ENCODE results near the gene ZNF274.
"Not testable (repeated sequence)": the region's sequence is repeated elsewhere in the genome, so short reads cannot be mapped to it uniquely, and the experiment has no call there.

Gene ZNF274

DNA sequence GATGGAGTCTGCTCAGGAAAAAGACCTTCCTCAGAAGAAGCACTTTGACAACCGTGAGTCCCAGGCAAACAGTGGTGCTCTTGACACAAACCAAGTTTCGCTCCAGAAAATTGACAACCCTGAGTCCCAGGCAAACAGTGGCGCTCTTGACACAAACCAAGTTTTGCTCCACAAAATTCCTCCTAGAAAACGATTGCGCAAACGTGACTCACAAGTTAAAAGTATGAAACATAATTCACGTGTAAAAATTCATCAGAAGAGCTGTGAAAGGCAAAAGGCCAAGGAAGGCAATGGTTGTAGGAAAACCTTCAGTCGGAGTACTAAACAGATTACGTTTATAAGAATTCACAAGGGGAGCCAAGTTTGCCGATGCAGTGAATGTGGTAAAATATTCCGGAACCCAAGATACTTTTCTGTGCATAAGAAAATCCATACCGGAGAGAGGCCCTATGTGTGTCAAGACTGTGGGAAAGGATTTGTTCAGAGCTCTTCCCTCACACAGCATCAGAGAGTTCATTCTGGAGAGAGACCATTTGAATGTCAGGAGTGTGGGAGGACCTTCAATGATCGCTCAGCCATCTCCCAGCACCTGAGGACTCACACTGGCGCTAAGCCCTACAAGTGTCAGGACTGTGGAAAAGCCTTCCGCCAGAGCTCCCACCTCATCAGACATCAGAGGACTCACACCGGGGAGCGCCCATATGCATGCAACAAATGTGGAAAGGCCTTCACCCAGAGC lies 29.6 kb downstream of the ZNF274 start:
- no peak for DNase-seq (ENCODE audit: low spot score)

DNA sequence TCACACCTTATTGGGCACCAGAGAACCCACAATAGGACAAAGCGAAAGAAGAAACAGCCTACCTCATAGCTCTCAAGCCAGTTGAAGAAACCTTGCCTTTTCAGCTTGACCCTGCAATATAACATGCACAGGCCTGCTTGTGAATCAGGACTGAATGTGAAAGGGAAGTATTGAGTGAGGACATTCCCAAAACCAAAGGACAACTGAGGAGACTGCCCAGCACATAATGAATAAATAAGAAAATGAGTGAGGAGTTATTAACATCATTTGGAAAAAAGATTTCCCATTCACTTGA lies 30.2 kb downstream of the ZNF274 start:
- DNase-seq (ENCODE audit: low spot score), result no peak

DNA sequence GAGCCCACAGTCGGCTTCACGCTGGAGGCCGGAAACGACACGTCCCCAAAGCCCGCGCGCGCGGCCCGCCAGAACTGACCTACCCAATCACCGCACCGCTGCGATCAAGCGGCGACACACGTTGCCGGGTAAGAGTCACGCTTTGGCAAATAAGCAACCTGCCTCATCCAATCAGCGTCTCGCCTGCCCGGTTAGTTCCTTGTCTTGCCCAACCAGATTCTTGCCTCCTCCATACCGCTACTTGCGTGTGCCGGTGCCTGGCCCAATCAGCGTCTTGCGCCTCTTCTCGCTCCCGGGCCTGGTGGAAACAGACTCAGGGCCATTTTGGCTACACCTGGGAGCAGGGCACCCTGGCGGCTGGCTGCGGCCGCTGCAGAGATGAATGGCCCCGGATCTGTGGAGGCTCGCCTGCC lies 34.2 kb downstream of the ZNF274 start:
- DNase-seq (ENCODE audit: low spot score), result no peak

DNA sequence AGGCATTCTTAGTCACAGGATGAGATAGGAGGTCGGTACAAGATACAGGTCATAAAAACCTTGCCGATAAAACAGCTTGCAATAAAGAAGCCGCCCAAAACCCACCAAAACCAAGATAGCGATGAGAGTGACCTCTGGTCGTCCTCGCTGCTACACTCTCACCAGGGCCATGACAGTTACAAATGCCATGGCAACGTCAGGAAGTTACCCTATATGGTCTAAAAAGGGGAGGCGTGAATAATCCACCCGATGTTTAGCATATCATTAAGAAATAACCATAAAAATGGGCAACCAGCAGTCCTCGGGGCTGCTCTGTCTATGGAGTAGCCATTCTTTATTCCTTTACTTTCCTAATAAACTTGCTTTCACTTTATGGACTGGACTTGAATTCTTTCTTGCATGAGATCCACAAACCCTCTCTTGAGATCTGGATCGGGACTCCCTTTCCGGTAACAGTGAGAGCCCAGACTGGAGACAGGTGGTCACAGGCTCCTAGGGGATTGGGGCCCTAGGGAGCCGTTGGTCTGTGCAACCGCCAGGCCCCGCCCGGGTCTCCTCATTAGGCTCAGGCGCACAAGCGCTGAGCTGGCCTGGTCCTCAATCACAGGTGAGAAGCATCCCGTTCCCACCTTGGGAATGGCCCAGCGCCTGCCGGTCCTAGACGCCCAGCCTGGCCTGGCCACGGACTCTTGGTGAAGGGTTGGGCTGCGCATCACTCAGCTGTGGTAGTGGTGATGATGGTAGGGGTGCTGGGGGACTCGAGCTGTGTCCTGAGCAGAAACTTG lies 34.9 kb downstream of the ZNF274 start:
- DNase-seq (ENCODE audit: low spot score), result no peak

DNA sequence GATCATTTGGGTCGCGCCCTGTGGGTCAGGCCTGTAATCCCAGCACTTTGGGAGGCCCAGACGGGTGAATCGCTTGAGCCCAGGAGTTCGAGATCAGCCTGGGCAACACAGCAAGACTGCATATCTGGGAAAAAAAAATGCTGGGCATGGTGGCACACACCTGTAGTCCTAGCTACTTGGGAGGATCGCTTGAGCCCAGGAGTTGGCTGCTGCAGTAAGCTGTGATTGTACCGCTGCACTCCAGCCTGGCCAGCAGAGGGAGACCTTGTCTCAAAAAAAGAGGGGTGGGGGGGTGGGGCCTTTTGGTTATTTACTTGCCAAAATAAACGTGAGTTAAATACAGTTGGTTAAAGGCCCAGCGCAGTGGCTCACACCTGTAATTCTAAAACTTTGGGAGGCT lies 36.0 kb downstream of the ZNF274 start:
- no peak for DNase-seq (ENCODE audit: low spot score)

DNA sequence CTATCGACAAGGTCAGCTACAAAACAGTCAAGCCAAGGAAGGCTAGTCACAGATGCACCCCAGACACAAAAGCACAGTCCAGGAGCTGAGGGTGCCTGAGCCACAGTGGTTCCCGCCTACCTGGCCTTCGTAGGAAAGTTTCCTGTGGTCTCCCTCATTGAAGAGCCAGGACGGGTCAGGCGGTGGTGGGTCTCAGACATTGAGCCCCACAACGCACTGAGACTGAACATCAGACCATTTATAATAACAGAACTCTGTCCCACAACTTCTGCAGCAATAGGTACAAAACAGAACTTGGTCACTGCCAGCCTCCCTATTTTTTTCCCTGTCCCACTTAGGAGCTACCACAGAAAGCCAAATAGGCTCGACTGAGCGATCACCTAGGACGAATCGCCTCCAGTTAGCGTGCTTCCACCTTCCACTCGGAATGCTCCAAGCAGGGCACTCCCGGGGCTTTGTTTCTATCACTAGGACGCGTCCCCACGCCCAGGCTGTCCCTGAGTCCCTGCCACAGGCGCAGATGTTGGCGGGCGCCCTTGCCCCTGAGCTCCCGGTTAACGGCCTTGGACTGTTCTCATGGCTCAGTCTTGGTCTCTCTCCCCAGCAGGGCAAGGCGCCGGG lies 45.2 kb downstream of the ZNF274 start:
- DNase-seq (ENCODE audit: low spot score), result no peak

DNA sequence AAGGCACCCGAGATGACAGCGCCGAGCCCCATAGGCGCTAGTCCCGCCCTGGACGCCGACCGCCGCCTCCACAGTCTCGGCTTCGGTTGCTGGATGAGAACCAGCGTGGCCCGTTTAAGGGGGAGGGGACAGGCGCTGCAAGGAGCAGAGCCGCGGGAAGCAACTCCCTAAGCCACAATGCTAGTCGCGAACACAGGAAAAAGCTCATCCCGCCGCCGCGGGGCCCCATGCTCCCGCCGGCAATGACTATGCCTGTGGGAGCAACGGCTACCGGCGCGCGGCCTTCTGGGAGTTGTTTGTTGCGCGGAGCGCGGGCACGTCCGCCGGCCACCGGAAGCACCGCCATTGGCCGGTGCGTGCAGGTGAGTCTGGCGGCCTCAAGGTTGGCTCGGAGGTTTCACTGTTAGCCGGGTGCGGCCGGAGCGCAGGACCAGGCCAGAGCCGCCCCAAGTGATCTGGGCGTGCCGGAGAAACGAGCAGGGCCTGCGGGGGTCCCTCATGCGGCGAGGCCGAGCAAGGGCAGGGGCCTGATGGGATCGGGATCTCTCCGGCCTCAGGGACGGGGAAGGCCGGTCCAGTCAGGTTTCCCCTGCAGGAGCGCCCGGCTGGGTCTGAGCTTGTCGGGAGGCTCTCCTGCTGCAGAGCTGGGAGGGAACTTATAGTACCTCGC lies 45.9 kb downstream of the ZNF274 start, which contains the start of gene ZNF544:
TSS of gene ZNF544 (plus strand) at position 330 of the 670 bp plus-strand sequence. CDS start 15,110 bp downstream, outside the sequence.
- peak; percentile 25 for DNase-seq (ENCODE audit: low spot score)

DNA sequence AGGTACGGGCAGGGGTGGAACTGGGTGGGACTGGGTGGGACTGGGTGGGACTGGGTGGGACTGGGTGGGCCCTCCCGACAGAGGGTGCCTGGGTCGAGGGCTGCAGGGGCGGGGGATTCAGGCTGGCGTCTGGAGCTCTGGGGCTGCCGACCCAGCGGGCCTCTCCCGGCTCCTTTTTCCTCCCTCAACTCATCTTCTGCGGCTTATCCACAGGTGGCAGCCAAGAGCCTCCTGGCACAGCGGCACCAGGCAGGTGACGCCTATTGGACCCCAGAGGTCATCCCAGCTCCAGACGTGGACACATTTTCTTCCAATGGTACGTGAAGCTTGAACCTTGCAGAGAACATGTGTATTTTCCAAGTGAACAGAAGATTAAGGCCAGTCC lies 46.4 kb downstream of the ZNF274 start:
- DNase-seq (ENCODE audit: low spot score), result no peak

DNA sequence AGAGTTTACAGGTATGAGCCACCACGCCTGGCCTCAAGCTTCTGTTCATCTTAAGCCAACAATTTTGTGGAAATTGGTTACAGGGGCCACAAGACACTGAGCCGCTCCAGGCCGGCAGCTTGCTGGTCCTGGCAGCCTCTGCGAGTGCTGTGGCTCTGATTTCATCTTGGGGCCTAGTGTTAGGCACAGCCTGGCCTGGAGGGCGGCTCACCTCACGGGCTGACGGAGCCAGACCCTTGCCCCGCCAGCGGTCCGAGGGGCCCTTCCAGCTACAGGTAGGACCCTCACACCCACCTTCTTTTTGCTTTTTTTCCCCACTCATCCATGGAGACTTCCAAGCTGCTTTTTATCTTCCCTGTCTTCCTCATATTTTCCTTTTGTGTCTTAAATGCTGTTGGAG lies 54.5 kb downstream of the ZNF274 start:
- DNase-seq (ENCODE audit: low spot score), result no peak

DNA sequence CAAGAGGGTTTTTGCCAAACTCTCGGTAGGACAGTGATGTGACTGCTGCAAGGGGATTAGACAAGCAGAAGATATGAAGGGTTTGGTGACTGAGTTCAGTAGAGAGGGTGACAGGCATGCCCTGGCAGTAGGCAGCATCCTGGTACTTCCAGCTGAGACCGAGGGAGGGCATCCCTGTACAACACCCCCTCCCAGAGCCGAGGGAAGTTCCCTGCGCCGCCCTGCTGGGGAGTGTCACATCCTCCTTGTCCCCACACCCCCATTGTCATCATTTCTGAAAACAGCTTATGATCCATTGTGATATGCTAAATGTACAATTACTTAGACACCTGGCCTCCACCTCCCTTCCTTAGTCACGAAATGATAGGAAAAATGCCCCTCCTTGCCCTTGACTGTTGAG lies 60.5 kb downstream of the ZNF274 start:
- no peak for DNase-seq (ENCODE audit: low spot score)

DNA sequence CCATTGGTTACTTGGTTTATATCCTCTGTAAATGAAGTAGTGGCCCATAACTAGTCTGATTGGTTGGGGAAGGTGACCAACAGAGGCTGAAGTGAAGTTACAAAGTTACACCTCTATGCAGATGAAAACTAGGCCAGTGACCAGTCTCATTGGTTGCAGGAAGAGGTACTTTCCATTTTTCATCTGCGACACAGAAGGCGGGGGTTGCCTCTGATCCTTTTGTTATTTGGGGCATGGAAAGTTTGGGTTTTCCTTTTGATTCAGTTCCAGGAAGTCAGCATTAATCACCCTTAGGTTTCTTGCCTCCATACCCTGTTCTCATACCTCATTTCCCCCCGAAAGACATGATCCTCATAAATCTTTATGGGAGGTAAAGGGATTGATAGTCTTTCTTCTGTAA lies 66.0 kb downstream of the ZNF274 start:
- DNase-seq (ENCODE audit: low spot score), result no peak

DNA sequence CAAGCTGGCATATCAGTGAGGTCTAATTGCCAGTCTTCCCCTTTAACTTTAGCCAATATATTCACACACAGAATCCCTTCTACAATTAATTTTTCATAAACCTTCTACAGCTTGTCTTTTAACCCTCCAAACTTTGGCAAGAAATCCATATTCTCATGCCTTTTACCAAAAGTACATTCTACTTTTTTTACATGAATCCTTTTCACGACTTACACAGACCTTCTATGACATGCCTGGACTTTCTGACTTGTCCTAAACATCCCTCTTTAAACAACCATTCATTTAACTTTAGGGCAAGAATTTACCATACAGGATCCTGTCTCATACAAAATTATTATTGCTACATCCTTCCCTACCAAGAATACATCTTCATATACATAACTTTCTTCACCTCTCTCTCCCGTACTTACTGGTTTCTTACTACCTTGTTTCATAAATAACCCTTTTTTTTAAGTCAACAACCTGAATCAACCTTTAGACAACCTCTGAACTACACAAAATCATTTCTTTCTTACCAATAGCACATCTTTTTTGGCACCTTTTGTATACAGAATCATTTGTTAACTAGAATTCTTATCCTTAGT lies 69.3 kb downstream of the ZNF274 start:
- no peak for DNase-seq (ENCODE audit: low spot score)

DNA sequence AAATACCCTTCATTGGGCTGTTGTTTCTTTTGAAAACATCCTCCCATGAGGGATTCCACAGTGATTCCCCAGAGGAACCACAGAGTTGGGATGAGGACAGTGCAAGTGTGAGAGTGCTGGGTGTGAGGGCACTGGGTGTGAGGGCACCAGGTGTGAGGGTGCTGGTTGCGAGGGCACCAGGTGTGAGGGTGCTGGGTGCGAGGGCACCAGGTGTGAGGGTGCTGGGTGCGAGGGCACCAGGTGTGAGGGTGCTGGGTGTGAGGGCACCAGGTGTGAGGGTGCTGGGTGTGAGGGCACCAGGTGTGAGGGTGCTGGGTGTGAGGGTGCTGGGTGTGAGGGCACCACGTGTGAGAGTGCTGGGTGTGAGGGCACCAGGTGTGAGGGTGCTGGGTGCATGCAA lies 75.4 kb downstream of the ZNF274 start:
- not testable (repeated sequence) for DNase-seq (ENCODE audit: low spot score)

DNA sequence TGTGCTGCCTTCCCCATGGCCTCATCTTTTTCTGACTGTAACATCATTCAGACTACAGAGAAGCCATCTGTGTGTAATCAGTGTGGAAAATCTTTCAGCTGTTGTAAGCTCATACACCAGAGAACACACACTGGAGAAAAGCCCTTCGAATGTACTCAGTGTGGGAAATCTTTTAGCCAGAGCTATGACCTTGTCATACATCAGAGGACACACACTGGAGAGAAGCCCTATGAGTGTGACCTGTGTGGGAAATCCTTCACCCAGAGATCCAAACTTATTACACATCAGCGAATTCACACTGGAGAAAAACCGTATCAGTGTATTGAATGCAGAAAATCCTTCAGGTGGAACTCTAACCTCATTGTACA lies 78.7 kb downstream of the ZNF274 start:
- no peak for DNase-seq (ENCODE audit: low spot score)

DNA sequence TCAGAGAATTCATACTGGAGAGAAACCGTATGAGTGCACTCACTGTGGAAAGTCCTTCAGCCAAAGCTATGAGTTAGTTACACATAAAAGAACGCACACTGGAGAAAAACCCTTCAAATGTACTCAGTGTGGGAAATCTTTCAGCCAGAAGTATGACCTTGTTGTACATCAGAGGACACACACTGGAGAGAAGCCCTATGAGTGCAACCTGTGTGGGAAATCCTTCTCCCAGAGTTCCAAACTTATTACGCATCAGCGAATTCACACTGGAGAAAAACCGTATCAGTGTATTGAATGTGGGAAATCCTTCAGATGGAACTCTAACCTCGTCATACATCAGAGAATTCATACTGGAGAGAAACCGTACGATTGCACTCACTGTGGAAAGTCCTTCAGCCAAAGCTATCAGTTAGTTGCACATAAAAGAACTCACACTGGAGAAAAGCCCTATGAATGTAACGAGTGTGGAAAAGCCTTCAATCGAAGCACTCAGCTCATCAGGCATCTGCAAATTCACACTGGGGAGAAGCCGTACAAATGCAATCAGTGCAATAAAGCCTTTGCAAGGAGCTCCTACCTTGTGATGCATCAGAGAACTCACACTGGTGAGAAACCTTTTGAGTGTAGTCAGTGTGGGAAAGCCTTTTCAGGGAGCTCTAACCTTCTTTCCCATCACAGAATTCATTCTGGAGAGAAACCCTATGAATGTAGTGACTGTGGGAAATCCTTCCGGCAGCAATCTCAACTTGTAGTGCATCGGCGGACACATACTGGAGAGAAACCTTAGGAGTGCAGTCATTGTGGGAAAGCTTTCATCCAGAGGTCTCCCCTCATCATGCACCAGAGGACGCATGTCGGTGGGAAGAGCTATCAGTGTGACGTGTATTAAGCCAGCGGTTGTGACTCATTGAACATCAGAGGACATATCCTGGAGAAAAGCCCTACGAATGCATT lies 79.4 kb downstream of the ZNF274 start:
- no peak for DNase-seq (ENCODE audit: low spot score)

DNA sequence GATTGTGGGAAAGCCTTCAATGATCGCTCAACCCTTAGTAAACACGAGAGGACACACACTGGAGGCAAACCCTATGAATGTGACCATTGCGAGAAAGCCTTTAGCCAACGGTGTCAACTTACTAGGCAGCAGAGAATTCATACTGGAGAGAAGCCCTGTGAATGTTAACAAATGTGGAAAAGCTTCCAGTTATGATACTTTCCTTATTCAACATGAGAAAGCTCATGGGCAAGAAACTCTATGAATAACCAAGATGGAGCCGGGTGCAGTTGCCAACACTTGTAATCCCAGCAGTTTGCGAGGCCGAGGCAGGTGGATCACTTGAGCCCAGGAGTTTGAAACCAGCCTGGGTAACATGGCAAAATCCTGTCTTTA lies 80.0 kb downstream of the ZNF274 start:
- DNase-seq (ENCODE audit: low spot score), result no peak
